ENCODE data around the gene FAM50B.

- TF ChIP-seq CTCF (conservative IDR thresholded peaks at IDR 0.05) (no peak), EZH2 (IDR thresholded peaks at IDR 0.05; ENCODE audit: low read depth) (no peak)
These were observed 34.6 kb upstream of the FAM50B start for GRCh38 chr6:3814539-3814938.

Data from PC-9 (cell line).